MM.1S (cell line): ENCODE data around the gene EIF2B2.

ENCODE experiments used
- DNase-seq: peaks from one replicate; pipeline ENCODE4 v3.0.0-alpha.2; 2015
- H2AFZ ChIP-seq: fragments of 300-600 bp; sonication (generic); 2 replicates; pipeline ENCODE4 v1.6.0; 2016; ENCODE audit warnings: antibody characterized with exemption, low read length
- H3F3A ChIP-seq: fragments of 300-600 bp; sonication (generic); 2 replicates; pipeline ENCODE4 v1.6.1; 2016; ENCODE audit warnings: mild to moderate bottlenecking, antibody characterized with exemption, low read length, moderate library complexity, mixed read lengths; ENCODE audit not compliant: insufficient read depth
- H3K27ac ChIP-seq: fragments of 300-600 bp; sonication (generic); 2 replicates; pipeline ENCODE4 v1.5.1; 2016; ENCODE audit warnings: mild to moderate bottlenecking, low read length
- H3K27me3 ChIP-seq: fragments of 300-600 bp; sonication (generic); replicated peaks from 2 replicates; pipeline ENCODE4 v1.6.0; 2016; ENCODE audit warnings: low read length; ENCODE audit not compliant: insufficient read depth
- H3K36me3 ChIP-seq: fragments of 300-600 bp; sonication (generic); replicated peaks from 2 replicates; pipeline ENCODE4 v1.6.1; 2016; ENCODE audit warnings: mild to moderate bottlenecking, low read length, mixed read lengths; ENCODE audit not compliant: insufficient read depth
- H3K4me1 ChIP-seq: fragments of 300-600 bp; sonication (generic); 2 replicates; pipeline ENCODE4 v1.6.1; 2016; ENCODE audit warnings: low read length, mixed read lengths
- H3K4me2 ChIP-seq: fragments of 300-600 bp; sonication (generic); 2 replicates; pipeline ENCODE4 v1.6.0; 2016; ENCODE audit warnings: low read depth, low read length
- H3K4me3 ChIP-seq: fragments of 300-600 bp; sonication (generic); 2 replicates; pipeline ENCODE4 v1.5.1; 2016; ENCODE audit warnings: low read length, mixed read lengths
- H3K79me2 ChIP-seq: fragments of 300-600 bp; sonication (generic); 2 replicates; pipeline ENCODE4 v1.6.1; 2016; ENCODE audit warnings: mixed run types, low read length, mixed read lengths
- H3K9ac ChIP-seq: fragments of 300-600 bp; sonication (generic); 2 replicates; pipeline ENCODE4 v1.6.1; 2016; ENCODE audit warnings: low read length, mixed read lengths
- H3K9me2 ChIP-seq: fragments of 300-600 bp; sonication (generic); replicated peaks from 2 replicates; pipeline ENCODE4 v1.6.1; 2016; ENCODE audit warnings: mild to moderate bottlenecking, low read length, mixed read lengths; ENCODE audit not compliant: insufficient read depth
- H3K9me3 ChIP-seq: fragments of 300-600 bp; sonication (generic); replicated peaks from 2 replicates; pipeline ENCODE4 v1.6.1; 2016; ENCODE audit warnings: mild to moderate bottlenecking, low read length, mixed read lengths; ENCODE audit not compliant: insufficient read depth
- H4K20me1 ChIP-seq: fragments of 300-600 bp; sonication (generic); 2 replicates; pipeline ENCODE4 v1.6.1; 2016; ENCODE audit warnings: mild to moderate bottlenecking, low read length, moderate library complexity, mixed read lengths; ENCODE audit not compliant: insufficient read depth
- CTCF ChIP-seq: fragments of 300-600 bp; sonication (generic); IDR thresholded peaks from 2 replicates; pipeline ENCODE4 v1.5.1; 2016; ENCODE audit warnings: antibody characterized with exemption, low read length, mixed read lengths
- EZH2 ChIP-seq: fragments of 300-600 bp; sonication (generic); optimal IDR thresholded peaks from 2 replicates; pipeline ENCODE3; 2017; ENCODE audit warnings: low read depth, mild to moderate bottlenecking, antibody characterized with exemption, low read length, mixed read lengths
- EZH2phosphoT487 ChIP-seq: fragments of 300-600 bp; sonication (generic); IDR thresholded peaks from 2 replicates; pipeline ENCODE4 v1.6.1; 2018; ENCODE audit warnings: antibody characterized with exemption, low read length

The EIF2B2 gene

DNA sequence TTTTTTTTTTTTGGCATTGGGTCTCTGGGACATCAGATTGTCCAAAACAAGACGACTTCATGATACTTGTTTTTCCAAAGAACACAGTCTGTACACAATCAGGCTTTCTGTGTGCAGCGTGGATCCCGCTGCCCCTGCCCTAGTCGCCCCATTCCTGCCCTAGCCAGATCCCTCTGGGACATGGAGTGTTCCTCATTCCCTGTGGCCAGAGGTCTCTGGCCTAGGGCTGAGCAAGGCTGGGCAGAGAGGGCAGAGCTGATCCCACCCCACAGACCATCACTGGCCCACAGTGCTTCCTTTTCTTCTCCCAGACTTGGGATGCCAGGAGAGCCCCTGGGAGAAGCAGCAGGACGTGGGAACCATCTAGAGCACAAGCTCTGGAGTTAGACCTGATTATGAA lies 20.9 kb upstream of the EIF2B2 start:
- no peaks in the 10 kb centered on the region for H3K79me2 ChIP-seq
- no peak overlapping the region for H3K4me2 ChIP-seq
- H3K9ac ChIP-seq: no peak overlapping the region
- no peaks in the 10 kb centered on the region for H3K4me1 ChIP-seq
- no peaks in the 10 kb centered on the region for H4K20me1 ChIP-seq
- H3K27me3 ChIP-seq: no peaks in the 10 kb centered on the region
- H3K4me3 ChIP-seq: no peak overlapping the region
- TF ChIP-seq EZH2phosphoT487 (no peak), EZH2 (no peak), CTCF (no peak)
- no peaks in the 10 kb centered on the region for H3K36me3 ChIP-seq
- no peak for DNase-seq
- no peaks in the 10 kb centered on the region for H3K9me3 ChIP-seq
- no peaks in the 10 kb centered on the region for H3F3A ChIP-seq
- no peak overlapping the region for H2AFZ ChIP-seq
- no peaks in the 10 kb centered on the region for H3K9me2 ChIP-seq
- H3K27ac ChIP-seq: no peak overlapping the region

- DNase-seq: no peak
- no peaks in the 10 kb centered on the region for H3F3A ChIP-seq
- no peaks in the 10 kb centered on the region for H3K36me3 ChIP-seq
- no peaks in the 10 kb centered on the region for H4K20me1 ChIP-seq
- no peak overlapping the region for H3K27ac ChIP-seq
- no peak overlapping the region for H3K9ac ChIP-seq
- no peak overlapping the region for H2AFZ ChIP-seq
- no peaks in the 10 kb centered on the region for H3K9me3 ChIP-seq
- no peaks in the 10 kb centered on the region for H3K9me2 ChIP-seq
- no peak for TF ChIP-seq CTCF
- no peak for TF ChIP-seq EZH2
- TF ChIP-seq EZH2phosphoT487: no peak
- H3K4me2 ChIP-seq: no peak overlapping the region
- no peak overlapping the region for H3K4me3 ChIP-seq
- no peaks in the 10 kb centered on the region for H3K79me2 ChIP-seq
- H3K27me3 ChIP-seq: no peaks in the 10 kb centered on the region
- no peaks in the 10 kb centered on the region for H3K4me1 ChIP-seq
Observed at GRCh38 chr14:74982661-74983060, 20.1 kb upstream of the EIF2B2 start.

DNA sequence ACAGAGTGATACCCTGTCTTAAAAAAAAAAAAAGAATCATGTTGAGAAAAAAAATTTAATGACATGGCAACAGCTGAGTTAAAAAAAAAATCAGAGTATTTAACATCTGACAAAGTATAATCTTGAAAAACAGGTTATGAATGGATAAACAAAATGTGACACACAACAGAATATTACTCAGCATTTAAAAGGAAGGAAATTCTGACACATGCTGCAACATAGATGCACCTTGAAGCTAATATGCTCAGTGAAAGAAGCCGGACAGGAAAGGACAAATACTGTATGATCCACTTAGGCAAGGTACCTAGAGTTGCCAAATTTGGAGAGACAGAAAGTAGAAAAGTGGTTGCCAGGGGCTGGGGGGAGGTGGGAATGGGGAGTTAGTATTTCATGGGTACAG lies 19.4 kb upstream of the EIF2B2 start:
- Histone ChIP-seq H4K20me1 (no peaks in the 10 kb centered on the region), H3K4me1 (no peaks in the 10 kb centered on the region), H2AFZ (no peak overlapping the region), H3K9me3 (no peaks in the 10 kb centered on the region), H3F3A (no peaks in the 10 kb centered on the region), H3K4me2 (no peak overlapping the region), H3K36me3 (no peaks in the 10 kb centered on the region), H3K4me3 (no peak overlapping the region), H3K27me3 (no peaks in the 10 kb centered on the region), H3K9me2 (no peaks in the 10 kb centered on the region), H3K9ac (no peak overlapping the region), H3K27ac (no peak overlapping the region), H3K79me2 (no peaks in the 10 kb centered on the region)
- DNase-seq: no peak
- TF ChIP-seq EZH2 (no peak), CTCF (no peak), EZH2phosphoT487 (no peak)
